ENCODE results near the gene ACIN1. TPM values are rescaled to one million over a fixed set of nuclear protein-coding genes. Genes with fewer than 3 reads are reported as not detected.

The ACIN1 gene
- total and polyA plus RNA-seq, 2 of the 8 experiments (the other 6 are each of a cell fraction or from before 2014, with no cell fraction given): 132 to 233 TPM

DNA sequence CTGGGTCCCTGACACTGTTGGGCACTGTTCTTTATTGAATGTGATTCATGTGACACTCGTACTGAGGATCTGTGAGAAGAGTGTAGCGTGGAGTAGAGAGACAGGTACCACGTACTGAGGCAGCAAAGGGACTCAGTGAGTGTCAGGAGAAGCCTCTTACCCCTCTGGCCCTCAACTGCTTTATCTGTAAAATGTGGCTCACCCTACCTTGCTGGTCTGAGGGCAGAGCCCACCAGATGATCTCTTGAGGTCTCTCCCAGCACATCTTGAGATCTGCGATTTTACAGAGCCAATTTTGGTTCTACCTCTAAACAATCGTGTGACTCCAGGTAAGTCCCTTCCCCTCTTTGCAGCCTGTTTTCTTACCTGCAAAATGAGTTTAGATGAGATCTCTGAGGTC is 21.0 kb upstream of the ACIN1 start:
- Histone ChIP-seq H3K27ac (ENCODE audit: low read depth, low read length) (no peak overlapping the region), H4K20me1 (replicated peaks in 1 of 2; ENCODE audit: control insufficient read depth in 1 of 2, insufficient read depth in 2 of 2, low read length in 2 of 2) (no peaks in the 10 kb centered on the region), H3K18ac (ENCODE audit: extremely low read depth, low read length) (no peak overlapping the region), H4K5ac (ENCODE audit: insufficient read length, low read depth, low read length) (no peak overlapping the region), H3K4ac (replicated peaks; ENCODE audit: insufficient read length, low read depth, low read length) (no peak overlapping the region), H3K27me3 (replicated peaks in 1 of 4; ENCODE audit: control insufficient read depth in 3 of 4, extremely low read depth in 1 of 4, insufficient read depth in 3 of 4, low read length in 3 of 4) (peaks cover 0 to 3% (median 0%) of the 10 kb centered on the region in 4 experiments; a peak in 2 of 7 replicates), H2BK15ac (ENCODE audit: low read length) (no peak overlapping the region), H3K14ac (ENCODE audit: insufficient read length) (no peak overlapping the region), H3K9ac (replicated peaks in 1 of 4; ENCODE audit: extremely low read depth in 1 of 4, low read depth in 3 of 4, low read length in 3 of 4) (no peak overlapping the region; a peak in 1 of 7 replicates), H3K79me2 (ENCODE audit: control insufficient read depth in 1 of 2, insufficient read depth in 2 of 2, low read length in 2 of 2) (no peaks in the 10 kb centered on the region), H2BK12ac (ENCODE audit: low read depth, low read length) (no peak overlapping the region), H3K36me3 (ENCODE audit: control insufficient read depth in 2 of 4, insufficient read depth in 4 of 4, low read length in 3 of 4) (no peaks in the 10 kb centered on the region), H3K4me2 (ENCODE audit: insufficient read depth in 1 of 2, low read depth in 2 of 2, low read length in 2 of 2) (no peak overlapping the region), H3K4me1 (replicated peaks in 1 of 4; ENCODE audit: control insufficient read depth in 3 of 4, insufficient read depth in 4 of 4, low read length in 3 of 4) (peaks cover 0 to 14% (median 5%) of the 10 kb centered on the region in 4 experiments; a peak in 6 of 7 replicates), H3K23me2 (ENCODE audit: low read depth, low read length) (no peaks in the 10 kb centered on the region; the same call in 1 of the 2 replicates), H2AFZ (ENCODE audit: low read length) (no peak overlapping the region), H3K79me1 (ENCODE audit: low read depth, low read length) (no peaks in the 10 kb centered on the region), H2BK20ac (ENCODE audit: low read length) (no peak overlapping the region), H3K56ac (replicated peaks; ENCODE audit: insufficient read length, low read depth, low read length) (no peak overlapping the region), H3K23ac (ENCODE audit: insufficient read length) (no peak overlapping the region), H3K4me3 (ENCODE audit: extremely low read depth in 1 of 4, insufficient read depth in 2 of 4, low read depth in 3 of 4, low read length in 4 of 4) (no peak overlapping the region), H3K9me3 (ENCODE audit: insufficient read depth in 2 of 2, low read depth in 1 of 2, low read length in 1 of 2) (no peaks in the 10 kb centered on the region; a peak in 1 of 4 replicates), H2BK120ac (replicated peaks; ENCODE audit: low read depth, low read length) (no peak overlapping the region), H2AK5ac (ENCODE audit: low read depth, low read length) (no peak overlapping the region), H4K8ac (ENCODE audit: extremely low read depth, insufficient read depth, low read length) (no peak overlapping the region), H2BK5ac (ENCODE audit: low read depth, low read length) (no peak overlapping the region), H4K91ac (replicated peaks; ENCODE audit: insufficient read length, low read length) (no peak overlapping the region)
- CTCF ChIA-PET (ENCODE audit: partially characterized antibody): interaction anchor here (0.8 to 1.0 kb wide), 3 partner anchors 18 to 71 kb away, joined by 3 to 4 read pairs (median 3); no protein-coding TSS in a partner anchor
- no peak for DNase-seq (ENCODE audit: low read depth in 1 of 2, low spot score in 2 of 2)
- POLR2A ChIA-PET (ENCODE audit: partially characterized antibody): interaction anchor here (1.0 kb wide), 1 partner anchor 156 kb away, joined by 3 read pairs; no protein-coding TSS in a partner anchor
- no peak for FAIRE-seq
- WGBS, 2 experiments (ENCODE audit: extremely low coverage in 1 of 2, insufficient coverage in 1 of 2, insufficient read length in 1 of 2, insufficient replicate concordance in 2 of 2, low coverage in 1 of 2, low lambda C conversion rate in 2 of 2, missing lambda C conversion rate in 1 of 2): 89% methylated on average over 5 of the region's 5 CpGs; no CpG with 5 or more reads in 1 of the 2 experiments
- TF ChIP-seq ASH2L (IDR thresholded peaks at IDR 0.05; ENCODE audit: low read length) (no peak), KDM5A (IDR thresholded peaks at IDR 0.05; ENCODE audit: low read length) (no peak)
